GM13976 (cell line): ENCODE data around the gene CLEC4D.

Experiments
- DNase-seq: peaks from one replicate; pipeline ENCODE4 v3.0.0; 2012; ENCODE audit warnings: low spot score
- CTCF ChIP-seq: IDR thresholded peaks from 2 replicates; pipeline ENCODE4 v1.5.1; 2012; ENCODE audit warnings: borderline replicate concordance, mild to moderate bottlenecking; ENCODE audit not compliant: insufficient read depth; ENCODE audit errors: extremely low read depth, missing control alignments, control extremely low read depth
- in situ Hi-C: fragments of 300-500 bp; cut with MboI; formaldehyde crosslinking; loops from one replicate; pipeline ENCODE4 v1.12.0; 2022; ENCODE audit warnings: low sequenced_read_pairs, mixed read lengths, inconsistent platforms; ENCODE audit not compliant: unreplicated experiment

Gene CLEC4D

GRCh38 chr12:8513256-8513655, at the start of gene CLEC4D:
CLEC4D (plus strand) TSS chr12:8513503; CDS start chr12:8513733, 230 bp downstream.
- no peak for DNase-seq
- no peak for TF ChIP-seq CTCF
- in situ Hi-C loops = no loop called here

GRCh38 chr12:8465301-8465996, 47.9 kb upstream of the CLEC4D start:
- TF ChIP-seq CTCF = no peak
- in situ Hi-C loops = no loop called here
- DNase-seq = no peak

- no peak for DNase-seq
- no peak for TF ChIP-seq CTCF
- in situ Hi-C loops = no loop called here
These were observed 47.1 kb upstream of the CLEC4D start for GRCh38 chr12:8466241-8466640.

- no peak for DNase-seq
- in situ Hi-C loops = no loop called here
- no peak for TF ChIP-seq CTCF
These were observed 42.2 kb upstream of the CLEC4D start for GRCh38 chr12:8471090-8471489.

- no peak for DNase-seq
- in situ Hi-C loops = no loop called here
- TF ChIP-seq CTCF = no peak
These were observed 37.6 kb upstream of the CLEC4D start for GRCh38 chr12:8475508-8476203.

- TF ChIP-seq CTCF = no peak
- in situ Hi-C loops = no loop called here
- no peak for DNase-seq
These were observed 30.7 kb upstream of the CLEC4D start for GRCh38 chr12:8482571-8483061.

- no peak for DNase-seq
- in situ Hi-C loops = no loop called here
- no peak for TF ChIP-seq CTCF
These were observed 30.2 kb upstream of the CLEC4D start for GRCh38 chr12:8483079-8483478.
